Trophoblast cell (in vitro differentiated cells and primary cell): ENCODE measurements around the gene ARHGDIG.

ENCODE experiments used
- DNase-seq, 2 donors: peaks; one replicate each; pipeline ENCODE4 v3.0.0-alpha.2; 2016
- H2AFZ ChIP-seq: 2 replicates; pipeline ENCODE4 v1.6.1; 2013; ENCODE audit warnings: low read length, moderate library complexity, mild to moderate bottlenecking; ENCODE audit not compliant: insufficient read depth, poor library complexity
- H2AK5ac ChIP-seq: 2 replicates; pipeline ENCODE4 v1.6.1; 2013; ENCODE audit warnings: mild to moderate bottlenecking, low read length
- H2BK120ac ChIP-seq: 2 replicates; pipeline ENCODE4 v1.6.1; 2013; ENCODE audit warnings: low read length, mild to moderate bottlenecking, moderate library complexity; ENCODE audit not compliant: insufficient read depth, poor library complexity
- H2BK12ac ChIP-seq: 2 replicates; pipeline ENCODE4 v1.6.1; 2013; ENCODE audit warnings: mild to moderate bottlenecking, low read length, moderate library complexity
- H2BK5ac ChIP-seq: 2 replicates; pipeline ENCODE4 v1.6.1; 2013; ENCODE audit warnings: low read length, low read depth, moderate library complexity, mild to moderate bottlenecking; ENCODE audit not compliant: poor library complexity
- H3K14ac ChIP-seq: 2 replicates; pipeline ENCODE4 v1.6.1; 2013; ENCODE audit warnings: mild to moderate bottlenecking, low read length
- H3K18ac ChIP-seq: 2 replicates; pipeline ENCODE4 v1.6.1; 2013; ENCODE audit warnings: mild to moderate bottlenecking, low read length
- H3K23ac ChIP-seq: 2 replicates; pipeline ENCODE4 v1.6.1; 2013; ENCODE audit warnings: low read length
- H3K27ac ChIP-seq: 2 replicates; pipeline ENCODE4 v1.5.1; 2013; ENCODE audit warnings: low read depth, mild to moderate bottlenecking, inconsistent platforms, low read length, moderate library complexity
- H3K27me3 ChIP-seq: 2 replicates; pipeline ENCODE4 v1.6.1; 2013; ENCODE audit warnings: inconsistent platforms, mild to moderate bottlenecking, low read length, moderate library complexity; ENCODE audit not compliant: insufficient read depth
- H3K36me3 ChIP-seq, 2 experiments: 1 replicate in 1 of 2; 2 replicates in 1 of 2; pipeline ENCODE4 v1.6.1; 2013; ENCODE audit warnings: low read length in 2 of 2, mild to moderate bottlenecking in 2 of 2, moderate library complexity in 1 of 2; ENCODE audit not compliant: insufficient read depth in 2 of 2, control insufficient read depth in 1 of 2
- H3K4ac ChIP-seq: 2 replicates; pipeline ENCODE4 v1.6.1; 2013; ENCODE audit warnings: low read depth, mild to moderate bottlenecking, low read length, moderate library complexity
- H3K4me1 ChIP-seq, 2 experiments: 1 replicate in 1 of 2; 2 replicates in 1 of 2; pipeline ENCODE4 v1.6.1; 2013; ENCODE audit warnings: low read length in 2 of 2, mild to moderate bottlenecking in 2 of 2, moderate library complexity in 1 of 2; ENCODE audit not compliant: insufficient read depth in 2 of 2, control insufficient read depth in 1 of 2
- H3K4me2 ChIP-seq: 2 replicates; pipeline ENCODE4 v1.6.1; 2013; ENCODE audit warnings: inconsistent platforms, mild to moderate bottlenecking, low read length, moderate library complexity
- H3K4me3 ChIP-seq: 2 replicates; pipeline ENCODE4 v1.5.1; 2013; ENCODE audit warnings: mild to moderate bottlenecking, low read depth, low read length, inconsistent platforms
- H3K79me1 ChIP-seq: one replicate; pipeline ENCODE4 v1.6.1; 2013; ENCODE audit warnings: low read length
- H3K79me2 ChIP-seq: 2 replicates; pipeline ENCODE4 v1.6.1; 2013; ENCODE audit warnings: low read length, mild to moderate bottlenecking; ENCODE audit not compliant: control insufficient read depth, insufficient read depth, poor library complexity
- H3K9ac ChIP-seq: 2 replicates; pipeline ENCODE4 v1.6.1; 2013; ENCODE audit warnings: mild to moderate bottlenecking, low read length
- H3K9me3 ChIP-seq: 2 replicates; pipeline ENCODE4 v1.6.1; 2013; ENCODE audit warnings: low read depth, mild to moderate bottlenecking, control low read depth, inconsistent platforms, low read length; ENCODE audit not compliant: insufficient read depth
- H4K12ac ChIP-seq: 2 replicates; pipeline ENCODE4 v1.6.1; 2013; ENCODE audit warnings: low read depth, mild to moderate bottlenecking, low read length, moderate library complexity
- H4K8ac ChIP-seq: 2 replicates; pipeline ENCODE4 v1.6.1; 2013; ENCODE audit warnings: low read depth, mild to moderate bottlenecking, low read length, moderate library complexity
- H4K91ac ChIP-seq: one replicate; pipeline ENCODE4 v1.6.1; 2013; ENCODE audit warnings: low read depth, mild to moderate bottlenecking, low read length, moderate library complexity
- WGBS: extraction: QIAGEN DNeasy Blood & Tissue Kit; methylation state at CpG from one replicate; pipeline ENCODE4 v1.1.7; 2013; ENCODE audit warnings: missing lambda C conversion rate; ENCODE audit not compliant: insufficient read length, insufficient coverage; ENCODE audit errors: extremely low coverage; 5-methylcytosine and 5-hydroxymethylcytosine counted together

Gene ARHGDIG

GRCh38 chr16:240559-240958, 39.8 kb upstream of the ARHGDIG start:
- Histone ChIP-seq H2BK12ac (no peak overlapping the region), H3K4ac (no peak overlapping the region), H4K12ac (no peak overlapping the region), H3K9me3 (no peaks in the 10 kb centered on the region), H3K4me3 (no peak overlapping the region), H4K8ac (no peak overlapping the region), H3K14ac (no peak overlapping the region), H4K91ac (no peak overlapping the region), H3K79me1 (no peaks in the 10 kb centered on the region), H2BK120ac (no peak overlapping the region), H2AFZ (no peak overlapping the region), H3K9ac (no peak overlapping the region), H2AK5ac (no peak overlapping the region), H3K23ac (no peak overlapping the region), H3K18ac (no peak overlapping the region), H2BK5ac (no peak overlapping the region), H3K27me3 (no peaks in the 10 kb centered on the region), H3K4me1 (no peaks in the 10 kb centered on the region), H3K27ac (no peak overlapping the region), H3K79me2 (no peaks in the 10 kb centered on the region), H3K36me3 (no peaks in the 10 kb centered on the region), H3K4me2 (no peak overlapping the region)
- no peak for DNase-seq
- WGBS: no CpG with 5 or more reads among the region's 8 CpGs

- Histone ChIP-seq H2BK5ac (no peak overlapping the region), H4K8ac (no peak overlapping the region), H3K9me3 (no peaks in the 10 kb centered on the region), H4K91ac (no peak overlapping the region), H3K27me3 (no peaks in the 10 kb centered on the region), H3K27ac (no peak overlapping the region), H3K14ac (no peak overlapping the region), H3K79me1 (no peaks in the 10 kb centered on the region), H3K4me3 (no peak overlapping the region), H3K36me3 (no peaks in the 10 kb centered on the region), H2BK12ac (no peak overlapping the region), H3K4ac (no peak overlapping the region), H3K9ac (no peak overlapping the region), H2AFZ (no peak overlapping the region), H3K18ac (no peak overlapping the region), H2AK5ac (no peak overlapping the region), H3K4me2 (no peak overlapping the region), H3K79me2 (no peaks in the 10 kb centered on the region), H2BK120ac (no peak overlapping the region), H3K4me1 (no peaks in the 10 kb centered on the region), H4K12ac (no peak overlapping the region), H3K23ac (no peak overlapping the region)
- no peak for DNase-seq
- no CpG with 5 or more reads among the region's 10 CpGs for WGBS
These were observed 38.1 kb upstream of the ARHGDIG start for GRCh38 chr16:242281-242680.

GRCh38 chr16:243348-243747, 37.0 kb upstream of the ARHGDIG start:
- H3K14ac ChIP-seq: no peak overlapping the region
- no peaks in the 10 kb centered on the region for H3K27me3 ChIP-seq
- no peak overlapping the region for H3K27ac ChIP-seq
- no peak overlapping the region for H2BK5ac ChIP-seq
- no peak overlapping the region for H3K4me2 ChIP-seq
- no peaks in the 10 kb centered on the region for H3K36me3 ChIP-seq
- no peak overlapping the region for H4K8ac ChIP-seq
- no peaks in the 10 kb centered on the region for H3K79me2 ChIP-seq
- no peak overlapping the region for H3K18ac ChIP-seq
- no peak for DNase-seq
- no peak overlapping the region for H4K12ac ChIP-seq
- H2BK120ac ChIP-seq: no peak overlapping the region
- no peak overlapping the region for H3K4me3 ChIP-seq
- H3K9me3 ChIP-seq: no peaks in the 10 kb centered on the region
- no peaks in the 10 kb centered on the region for H3K79me1 ChIP-seq
- H3K9ac ChIP-seq: no peak overlapping the region
- no peaks in the 10 kb centered on the region for H3K4me1 ChIP-seq
- H4K91ac ChIP-seq: no peak overlapping the region
- no CpG with 5 or more reads among the region's 4 CpGs for WGBS
- no peak overlapping the region for H2BK12ac ChIP-seq
- no peak overlapping the region for H3K4ac ChIP-seq
- no peak overlapping the region for H3K23ac ChIP-seq
- no peak overlapping the region for H2AK5ac ChIP-seq
- H2AFZ ChIP-seq: no peak overlapping the region

- Histone ChIP-seq H3K4me3 (no peak overlapping the region), H3K18ac (no peak overlapping the region), H3K36me3 (peaks cover 0 to under 1% of the 10 kb centered on the region in 2 experiments), H3K14ac (no peak overlapping the region), H3K4me1 (peaks cover 0 to 1% of the 10 kb centered on the region in 2 experiments), H2BK120ac (no peak overlapping the region), H3K9ac (no peak overlapping the region), H2BK12ac (no peak overlapping the region), H4K91ac (no peak overlapping the region), H3K23ac (no peak overlapping the region), H3K9me3 (no peaks in the 10 kb centered on the region), H4K8ac (no peak overlapping the region), H2AK5ac (no peak overlapping the region), H4K12ac (no peak overlapping the region), H2AFZ (no peak overlapping the region), H2BK5ac (no peak overlapping the region), H3K79me2 (no peaks in the 10 kb centered on the region), H3K27me3 (no peaks in the 10 kb centered on the region), H3K79me1 (no peaks in the 10 kb centered on the region), H3K4ac (no peak overlapping the region), H3K27ac (no peak overlapping the region), H3K4me2 (no peak overlapping the region)
- WGBS: no CpG with 5 or more reads among the region's 9 CpGs
- no peak for DNase-seq
These were observed 35.3 kb upstream of the ARHGDIG start for GRCh38 chr16:245105-245504.
